Astrocyte (in vitro differentiated cells and primary cell): ENCODE data around the gene LATS2. TPM values are rescaled to one million over a fixed set of nuclear protein-coding genes. Genes with fewer than 3 reads are reported as not detected.

Experiments used
- DNase-seq: peaks from one replicate; pipeline ENCODE4 v3.0.0-alpha.2; 2010; ENCODE audit warnings: low read depth
- FAIRE-seq: peaks from 2 replicates; lab custom pipeline; 2011; peaks lifted over from hg19 to GRCh38; lab: Jason Lieb, UNC
- H2AFZ ChIP-seq: 2 replicates; pipeline ENCODE4 v1.6.0; 2012; ENCODE audit warnings: low read depth, low read length, inconsistent platforms
- H3K27ac ChIP-seq: 2 replicates; pipeline ENCODE4 v1.5.1; 2011; ENCODE audit warnings: low read depth, low read length, inconsistent platforms
- H3K27me3 ChIP-seq: 2 replicates; pipeline ENCODE4 v1.6.0; 2011; ENCODE audit warnings: low read length, inconsistent platforms; ENCODE audit not compliant: insufficient read depth
- H3K36me3 ChIP-seq: 2 replicates; pipeline ENCODE4 v1.5.1; 2011; ENCODE audit warnings: low read length, inconsistent platforms; ENCODE audit not compliant: insufficient read depth
- H3K4me1 ChIP-seq: 2 replicates; pipeline ENCODE4 v1.5.1; 2011; ENCODE audit warnings: low read length, inconsistent platforms; ENCODE audit not compliant: insufficient read depth
- H3K4me2 ChIP-seq: 2 replicates; pipeline ENCODE4 v1.6.0; 2012; ENCODE audit warnings: low read length, inconsistent platforms
- H3K4me3 ChIP-seq: 2 replicates; pipeline ENCODE4 v1.5.1; 2011; ENCODE audit warnings: low read depth, mild to moderate bottlenecking, low read length, inconsistent platforms; ENCODE audit not compliant: insufficient read depth
- H3K79me2 ChIP-seq: 2 replicates; pipeline ENCODE4 v1.6.0; 2012; ENCODE audit warnings: mild to moderate bottlenecking, low read length, inconsistent platforms; ENCODE audit not compliant: insufficient read depth
- H3K9ac ChIP-seq: 2 replicates; pipeline ENCODE4 v1.6.0; 2012; ENCODE audit warnings: mild to moderate bottlenecking, low read length, inconsistent platforms
- H3K9me3 ChIP-seq: 2 replicates; pipeline ENCODE4 v1.5.1; 2012; ENCODE audit warnings: low read depth, mild to moderate bottlenecking, low read length, inconsistent platforms; ENCODE audit not compliant: insufficient read depth
- H4K20me1 ChIP-seq: 2 replicates; pipeline ENCODE4 v1.6.0; 2012; ENCODE audit warnings: low read length, inconsistent platforms; ENCODE audit not compliant: insufficient read depth
- H3K27ac Mint-ChIP-seq: one replicate; pipeline ENCODE4 v1.8.0; 2021; ENCODE audit warnings: mild to moderate bottlenecking, mixed read lengths; ENCODE audit not compliant: unreplicated experiment
- H3K27me3 Mint-ChIP-seq: one replicate; pipeline ENCODE4 v1.8.0; 2021; ENCODE audit warnings: low read depth, mixed read lengths; ENCODE audit not compliant: unreplicated experiment
- H3K36me3 Mint-ChIP-seq: one replicate; pipeline ENCODE4 v1.8.0; 2021; ENCODE audit warnings: low read depth, mixed read lengths; ENCODE audit not compliant: unreplicated experiment
- H3K4me1 Mint-ChIP-seq: one replicate; pipeline ENCODE4 v1.8.0; 2021; ENCODE audit warnings: low read depth, mixed read lengths; ENCODE audit not compliant: unreplicated experiment
- H3K4me3 Mint-ChIP-seq: one replicate; pipeline ENCODE4 v1.8.0; 2021; ENCODE audit warnings: mild to moderate bottlenecking, moderate library complexity, mixed read lengths; ENCODE audit not compliant: unreplicated experiment
- H3K9me3 Mint-ChIP-seq: one replicate; pipeline ENCODE4 v1.8.0; 2021; ENCODE audit warnings: mild to moderate bottlenecking, mixed read lengths; ENCODE audit not compliant: unreplicated experiment
- CTCF ChIP-seq: IDR thresholded peaks from 2 replicates; pipeline ENCODE4 v1.5.1; 2011; ENCODE audit warnings: low read depth, mild to moderate bottlenecking, inconsistent platforms, low read length, moderate library complexity; ENCODE audit not compliant: insufficient read depth
- EZH2 ChIP-seq: IDR thresholded peaks from 2 replicates; pipeline ENCODE4 v1.6.1; 2012; ENCODE audit warnings: mild to moderate bottlenecking, low read length, inconsistent platforms; ENCODE audit not compliant: insufficient read depth
- total RNA-seq: library from RNA; stranded (reverse); gene quantifications from 2 replicates; pipeline ENCODE4 v1.2.1, GENCODE V29; 2021

LATS2 gene
- total RNA-seq, 1 donor from 2014 or later, result 46.7 TPM

- Histone ChIP-seq H3K9me3 (no peaks in the 10 kb centered on the region), H3K4me3 (no peak overlapping the region), H4K20me1 (peaks cover 93% of the 10 kb centered on the region), H3K27ac (no peak overlapping the region), H3K79me2 (peaks cover 99% of the 10 kb centered on the region), H3K4me1 (peaks cover 9% of the 10 kb centered on the region), H3K9ac (no peak overlapping the region), H3K36me3 (peaks cover 11% of the 10 kb centered on the region), H2AFZ (no peak overlapping the region), H3K27me3 (no peaks in the 10 kb centered on the region), H3K4me2 (no peak overlapping the region)
- Mint-ChIP-seq H3K9me3 (no peaks in the 10 kb centered on the region), H3K27me3 (no peaks in the 10 kb centered on the region), H3K4me3 (no peak overlapping the region), H3K36me3 (peaks cover 15% of the 10 kb centered on the region), H3K27ac (no peak overlapping the region), H3K4me1 (peaks cover 37% of the 10 kb centered on the region)
- FAIRE-seq (no peak), DNase-seq (no peak)
- TF ChIP-seq EZH2 (no peak), CTCF (no peak)
Measured at GRCh38 chr13:21046203-21046602, 15.2 kb downstream of the LATS2 start.

- DNase-seq (no peak), FAIRE-seq (no peak)
- Histone ChIP-seq H3K27ac (no peak overlapping the region), H3K4me3 (no peak overlapping the region), H3K79me2 (peaks cover 98% of the 10 kb centered on the region), H4K20me1 (peaks cover 91% of the 10 kb centered on the region), H3K27me3 (no peaks in the 10 kb centered on the region), H3K4me1 (peaks cover 9% of the 10 kb centered on the region), H3K4me2 (no peak overlapping the region), H2AFZ (no peak overlapping the region), H3K9ac (no peak overlapping the region), H3K36me3 (peaks cover 11% of the 10 kb centered on the region), H3K9me3 (no peaks in the 10 kb centered on the region)
- Mint-ChIP-seq H3K9me3 (no peaks in the 10 kb centered on the region), H3K4me1 (peaks cover 31% of the 10 kb centered on the region), H3K27ac (no peak overlapping the region), H3K4me3 (peak overlapping the region; percentile 64), H3K27me3 (no peaks in the 10 kb centered on the region), H3K36me3 (peaks cover 17% of the 10 kb centered on the region)
- TF ChIP-seq EZH2, result no peak
- TF ChIP-seq CTCF, result no peak
Measured at GRCh38 chr13:21045100-21045499, 16.3 kb downstream of the LATS2 start.

GRCh38 chr13:21043898-21044297 lies 17.5 kb downstream of the LATS2 start:
- Histone ChIP-seq H3K79me2 (peaks cover 98% of the 10 kb centered on the region), H4K20me1 (peaks cover 91% of the 10 kb centered on the region), H3K9ac (peak overlapping the region; percentile 28), H3K36me3 (peaks cover 11% of the 10 kb centered on the region), H3K9me3 (no peaks in the 10 kb centered on the region), H3K4me2 (peak overlapping the region; percentile 38), H3K27ac (peak overlapping the region; percentile 21), H3K4me3 (no peak overlapping the region), H2AFZ (no peak overlapping the region), H3K4me1 (peaks cover 14% of the 10 kb centered on the region), H3K27me3 (no peaks in the 10 kb centered on the region)
- TF ChIP-seq EZH2 (no peak), CTCF (no peak)
- Mint-ChIP-seq H3K4me3 (no peak overlapping the region), H3K27me3 (no peaks in the 10 kb centered on the region), H3K4me1 (peaks cover 33% of the 10 kb centered on the region), H3K9me3 (no peaks in the 10 kb centered on the region), H3K36me3 (peaks cover 18% of the 10 kb centered on the region), H3K27ac (peak overlapping the region; percentile 27)
- DNase-seq (peak; percentile 86), FAIRE-seq (peak; percentile 39)
